Psoas muscle (tissue), 8 donors: ENCODE measurements around the gene EPS8L3. TPM values are rescaled to one million over a fixed set of nuclear protein-coding genes. Genes with fewer than 3 reads are reported as not detected.
"Not testable (repeated sequence)": the region's sequence is repeated elsewhere in the genome, so short reads cannot be mapped to it uniquely, and the experiment has no call there.

Experiments used
- ATAC-seq, 4 donors: fragments of 200-7000 bp; cut with Tn5 transposase; one replicate each; pipeline ENCODE4 v1.9.1; 2020; ENCODE audit warnings: moderate library complexity in 3 of 4, mild to moderate bottlenecking in 2 of 4
- DNase-seq, 2 donors: peaks; one replicate each; pipeline ENCODE4 v3.0.0-alpha.2; 2020
- H3K27ac ChIP-seq: fragments of 200-600 bp; one replicate; pipeline ENCODE4 v1.8.0; 2022
- H3K27me3 ChIP-seq, 3 donors: fragments of 200-600 bp in 1 of 3; one replicate each; pipeline versions ENCODE4 v1.6.1 to v1.8.0; 2013 to 2022; ENCODE audit warnings: low read length in 2 of 3, mild to moderate bottlenecking in 2 of 3, moderate library complexity in 1 of 3; ENCODE audit not compliant: insufficient read depth in 3 of 3
- H3K36me3 ChIP-seq, 2 donors: fragments of 200-600 bp in 1 of 2; one replicate each; pipeline versions ENCODE4 v1.6.1 to v1.8.0; 2013 to 2022; ENCODE audit warnings: low read depth in 1 of 2, mild to moderate bottlenecking in 1 of 2, moderate library complexity in 1 of 2; ENCODE audit not compliant: insufficient read depth in 1 of 2
- H3K4me1 ChIP-seq: fragments of 200-600 bp; one replicate; pipeline ENCODE4 v1.8.0; 2022
- H3K4me3 ChIP-seq: fragments of 200-600 bp; one replicate; pipeline ENCODE4 v1.8.0; 2022; ENCODE audit warnings: mild to moderate bottlenecking
- H3K9me3 ChIP-seq: fragments of 200-600 bp; one replicate; pipeline ENCODE4 v1.8.0; 2022
- CTCF ChIP-seq: fragments of 200-600 bp; IDR thresholded peaks from one replicate; pipeline ENCODE4 v1.8.0; 2022; ENCODE audit warnings: antibody characterized with exemption
- WGBS, 3 donors: extraction: QIAGEN DNeasy Blood & Tissue Kit; methylation state at CpG; one replicate each; pipeline versions ENCODE4 v1.1.6 to v1.1.7; 2013; 5-methylcytosine and 5-hydroxymethylcytosine counted together
- intact Hi-C, 2 donors: fragments of 100-400 bp; cut with DNase I; formaldehyde crosslinking; loops; one replicate each; pipeline versions ENCODE4 v1.11.0 to v1.14.2; 2022
- polyA plus RNA-seq, 3 donors: library from polyadenylated mRNA; stranded (reverse); fragments of 200-250 nt; gene quantifications; one replicate each; pipeline ENCODE4 v1.2.3, GENCODE V29; 2013
- total RNA-seq, 4 donors: library from RNA; stranded (reverse); fragmentation: NEBNext Ultra II Directional in 2 of 4; extraction: Animal tissue kit (Norgen Biotek cat#: 25700) in 2 of 4; gene quantifications; one replicate each; pipeline versions ENCODE4 v1.2.1 to v1.2.4, GENCODE V29; 2021 to 2023
- donor health status: healthy with polysubstance abuse.
- donor health status: DM: no; HTN: no; CAD: no; lungs with moderate emphysema.
- donor health status: Bipolar disorder and iron deficiency.
- donor health status: healthy.
- donor health status: DM: yes; HTN: yes; CAD: no.
- donor health status: DM: no; HTN: no; CAD: no.
- donor health status: DM: no; HTN: no; CAD: no.
- donor health status: DM: yes; HTN: yes; CAD: no.

The EPS8L3 gene
- total and polyA plus RNA-seq, 7 donors: 0.03 to 0.64 (median 0.57) TPM; not detected in 4

- H3K9me3 ChIP-seq: no peaks in the 10 kb centered on the region
- TF ChIP-seq CTCF: no peak
- 68 to 91% (median 79%) methylated on average over 3 of the region's 3 CpGs for WGBS, 3 donors
- no peaks in the 10 kb centered on the region for H3K36me3 ChIP-seq
- DNase-seq (peak in 1 of 2 donors; percentile 22), ATAC-seq (no peak)
- peaks cover 11% of the 10 kb centered on the region for H3K4me1 ChIP-seq
- no peak overlapping the region for H3K27ac ChIP-seq
- H3K27me3 ChIP-seq: no peaks in the 10 kb centered on the region
- no peak overlapping the region for H3K4me3 ChIP-seq
- intact Hi-C loops: loop anchor here in 1 of 2 donors (5.0 kb wide), 1 partner anchor 121 kb away; no protein-coding TSS in a partner anchor
Measured at GRCh38 chr1:109801791-109802135, 38.0 kb upstream of the EPS8L3 start.

GRCh38 chr1:109800291-109800690, 36.6 kb upstream of the EPS8L3 start:
- Histone ChIP-seq H3K36me3 (no peaks in the 10 kb centered on the region), H3K4me1 (peaks cover 3% of the 10 kb centered on the region), H3K27me3 (no peaks in the 10 kb centered on the region), H3K4me3 (no peak overlapping the region), H3K27ac (no peak overlapping the region), H3K9me3 (no peaks in the 10 kb centered on the region)
- TF ChIP-seq CTCF: no peak
- ATAC-seq (no peak), DNase-seq (no peak)
- intact Hi-C loops: loop anchor here in 1 of 2 donors (5.0 kb wide), 1 partner anchor 122 kb away; no protein-coding TSS in a partner anchor

- H3K36me3 ChIP-seq: no peaks in the 10 kb centered on the region
- no peak overlapping the region for H3K27ac ChIP-seq
- no peak overlapping the region for H3K4me3 ChIP-seq
- no peak for DNase-seq
- H3K9me3 ChIP-seq: no peaks in the 10 kb centered on the region
- no peaks in the 10 kb centered on the region for H3K27me3 ChIP-seq
- intact Hi-C loops: no loop called here
- WGBS, 3 donors: 65 to 79% (median 65%) methylated on average over 1 of the region's 1 CpG
- H3K4me1 ChIP-seq: peaks cover under 1% of the 10 kb centered on the region
- no peak for TF ChIP-seq CTCF
- ATAC-seq: no peak
Measured at GRCh38 chr1:109799445-109799844, 35.7 kb upstream of the EPS8L3 start.

- peak in 1 of 2 donors; percentile 11 for DNase-seq
- ATAC-seq, intact Hi-C loops, H3K27ac ChIP-seq, H3K4me3 ChIP-seq, H3K36me3 ChIP-seq, H3K4me1 ChIP-seq, H3K27me3 ChIP-seq, H3K9me3 ChIP-seq: not testable (repeated sequence)
- WGBS, 3 donors: 91 to 96% (median 93%) methylated on average over 5 of the region's 5 CpGs
Measured at GRCh38 chr1:109797303-109797595, 33.5 kb upstream of the EPS8L3 start.

GRCh38 chr1:109796484-109797302, 33.0 kb upstream of the EPS8L3 start:
- 58 to 73% (median 68%) methylated on average over 7 of the region's 7 CpGs for WGBS, 3 donors
- intact Hi-C loops: no loop called here
- Histone ChIP-seq H3K27me3 (no peaks in the 10 kb centered on the region), H3K4me3 (no peak overlapping the region), H3K9me3 (no peaks in the 10 kb centered on the region), H3K27ac (no peak overlapping the region), H3K36me3 (no peaks in the 10 kb centered on the region), H3K4me1 (peaks cover 15% of the 10 kb centered on the region)
- no peak for ATAC-seq
- no peak for TF ChIP-seq CTCF
- peak in 1 of 2 donors; percentile 15 for DNase-seq
